HG03045 (cell line): ENCODE data around the gene SH2B3.

Experiments
- ATAC-seq: cut with Tn5 transposase; IDR thresholded peaks from one replicate; pipeline ENCODE4 v1.9.1; 2021; ENCODE audit warnings: mild to moderate bottlenecking, moderate library complexity; ENCODE audit not compliant: unreplicated experiment

Gene SH2B3

DNA sequence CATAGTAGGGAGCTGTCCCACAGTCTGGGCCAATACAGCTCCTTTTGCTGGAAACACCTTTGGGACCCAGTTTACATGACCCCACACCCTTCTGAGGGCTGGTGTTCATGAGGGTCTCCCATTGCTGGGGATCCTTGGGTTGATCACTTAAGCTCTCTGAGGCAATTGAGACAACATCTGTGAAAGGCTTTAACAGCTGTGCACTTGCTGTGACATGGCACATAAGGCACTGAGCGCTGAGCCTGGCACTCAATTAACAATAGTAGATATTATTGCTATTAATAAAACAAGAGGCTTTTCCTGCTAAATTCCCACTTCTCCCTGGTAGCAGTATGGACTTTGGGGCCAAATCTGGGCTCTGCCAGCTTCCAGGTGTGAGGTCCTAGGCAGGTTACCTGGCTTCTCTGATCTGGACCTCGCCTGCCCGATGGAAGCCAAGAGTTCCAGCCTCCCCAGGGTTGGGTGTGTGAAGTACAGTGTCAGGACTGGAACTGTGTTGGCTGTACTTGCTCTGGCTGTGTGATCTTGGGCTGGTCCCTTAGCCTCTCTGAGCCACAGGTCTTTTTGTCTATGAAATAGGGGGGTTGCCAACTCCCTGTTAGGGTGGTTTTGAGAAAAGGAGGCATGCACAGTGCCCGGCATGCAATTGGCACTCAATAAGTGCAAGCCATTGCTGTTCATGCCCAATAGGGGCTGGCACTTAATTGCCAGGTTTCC is 3.1 kb downstream of the SH2B3 start:
- ATAC-seq: no peak

DNA sequence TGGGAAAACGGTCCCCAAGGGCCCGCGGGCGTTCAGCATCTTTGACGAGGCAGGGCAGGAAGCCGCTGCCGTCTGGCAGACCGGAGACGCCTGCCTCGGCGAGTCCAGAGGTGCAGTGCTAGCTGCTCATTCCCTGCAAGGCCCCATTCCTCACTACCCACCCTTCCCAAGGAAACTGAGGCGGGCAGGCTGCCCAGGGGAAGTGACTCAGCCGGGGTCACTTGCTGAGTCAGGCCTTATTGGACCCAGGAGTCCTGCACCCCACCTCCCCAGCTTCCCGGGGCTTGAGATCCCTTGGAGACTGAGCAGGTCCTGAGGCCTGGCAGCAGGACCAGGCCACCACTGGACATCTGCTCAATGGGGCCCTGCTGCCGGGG is 3.7 kb downstream of the SH2B3 start:
- ATAC-seq: no peak

DNA sequence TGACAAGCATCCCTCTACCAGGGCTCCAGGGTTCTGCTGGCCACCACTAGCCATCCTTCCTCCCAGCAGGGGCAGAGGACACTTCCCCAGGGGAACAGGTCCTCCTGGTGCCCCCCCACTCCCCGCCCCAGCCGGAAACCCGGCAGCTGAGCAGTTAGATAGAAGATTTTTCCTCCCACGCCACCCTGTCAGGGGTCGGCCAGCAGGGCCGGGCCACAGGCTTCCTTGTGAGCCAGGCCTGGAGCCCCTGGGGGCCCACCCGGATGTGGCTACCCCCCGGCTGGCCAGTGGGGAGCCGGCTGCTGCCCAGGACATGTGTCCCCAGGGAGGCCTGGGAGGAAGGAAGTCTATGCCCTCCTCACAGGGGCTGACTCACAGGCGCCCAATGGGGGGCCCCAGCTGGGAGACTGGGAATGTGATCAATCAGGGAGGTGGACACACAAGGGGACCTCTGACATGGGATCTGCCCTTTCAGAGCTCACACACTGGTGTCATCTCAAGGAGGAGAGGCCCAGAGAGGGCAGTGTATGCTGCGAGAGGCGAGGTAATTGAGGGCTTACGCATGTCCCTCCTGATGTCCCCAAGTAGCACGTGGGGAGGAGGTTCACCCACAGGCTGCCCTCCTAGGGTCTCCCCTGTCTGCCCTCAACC is 4.2 kb downstream of the SH2B3 start:
- ATAC-seq: no peak

DNA sequence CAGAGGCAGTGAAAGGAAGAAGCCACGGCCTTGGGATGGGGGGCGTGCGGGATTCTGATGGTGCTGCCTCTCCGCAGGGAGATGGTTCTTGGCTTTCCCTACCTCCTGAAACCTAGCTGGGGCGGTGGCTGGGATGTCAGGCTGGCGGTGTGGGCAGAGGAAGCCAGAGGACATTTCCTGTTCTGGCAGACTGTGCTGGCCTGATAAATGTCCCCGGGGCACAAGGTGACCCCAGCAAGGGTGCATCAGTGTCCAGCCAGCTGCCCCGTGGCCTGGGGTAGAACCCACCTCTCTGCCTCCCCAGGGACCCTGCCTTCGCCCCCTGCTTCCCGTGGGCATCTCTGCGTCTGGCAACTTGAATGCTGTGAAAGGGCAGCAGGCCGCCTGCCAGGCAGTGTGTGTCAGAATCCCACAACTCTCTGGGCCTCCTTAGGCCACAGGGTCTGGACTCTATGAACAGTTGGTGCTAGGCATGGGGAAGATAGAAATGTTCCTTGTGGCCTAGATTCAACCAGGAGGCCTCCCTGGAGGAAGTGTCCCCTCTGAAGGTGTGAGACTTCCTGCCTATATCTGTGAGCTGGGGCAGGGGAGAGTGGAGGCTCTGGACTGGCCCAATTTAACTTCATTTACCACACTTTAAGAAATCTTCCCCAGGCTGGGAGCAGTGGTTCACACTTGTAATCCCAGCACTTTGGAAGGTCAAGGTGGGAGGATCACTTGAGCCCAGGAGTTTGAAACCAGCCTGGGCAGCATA is 4.9 kb downstream of the SH2B3 start:
- ATAC-seq: no peak

DNA sequence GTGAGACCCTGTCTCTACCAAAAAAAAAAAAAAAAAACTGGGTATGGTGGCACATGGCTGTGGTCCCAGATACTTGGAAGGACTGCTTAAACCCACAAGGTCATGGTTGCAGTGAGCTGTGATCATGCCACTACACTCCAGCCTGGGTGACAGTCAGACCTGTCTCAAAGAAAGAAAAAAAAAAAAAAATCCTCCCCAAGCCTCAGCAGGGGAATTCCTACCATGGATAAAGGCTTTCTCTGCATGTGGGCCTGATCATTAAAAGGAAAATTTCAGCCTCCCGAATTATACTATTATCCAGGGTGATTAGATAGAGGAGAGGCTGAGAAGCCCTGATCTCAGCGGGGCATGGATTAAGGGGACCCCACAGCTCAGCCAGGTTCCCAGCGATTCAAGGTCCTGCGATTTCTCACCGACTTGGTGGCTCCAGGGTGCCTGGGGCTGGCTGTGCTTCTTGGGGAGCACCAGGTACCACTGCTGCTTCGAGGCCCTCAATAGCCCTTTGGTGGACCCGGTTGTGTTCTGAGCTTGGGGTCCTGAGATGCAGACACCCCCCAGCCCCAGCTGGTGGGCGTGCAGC is 5.6 kb downstream of the SH2B3 start:
- no peak for ATAC-seq

DNA sequence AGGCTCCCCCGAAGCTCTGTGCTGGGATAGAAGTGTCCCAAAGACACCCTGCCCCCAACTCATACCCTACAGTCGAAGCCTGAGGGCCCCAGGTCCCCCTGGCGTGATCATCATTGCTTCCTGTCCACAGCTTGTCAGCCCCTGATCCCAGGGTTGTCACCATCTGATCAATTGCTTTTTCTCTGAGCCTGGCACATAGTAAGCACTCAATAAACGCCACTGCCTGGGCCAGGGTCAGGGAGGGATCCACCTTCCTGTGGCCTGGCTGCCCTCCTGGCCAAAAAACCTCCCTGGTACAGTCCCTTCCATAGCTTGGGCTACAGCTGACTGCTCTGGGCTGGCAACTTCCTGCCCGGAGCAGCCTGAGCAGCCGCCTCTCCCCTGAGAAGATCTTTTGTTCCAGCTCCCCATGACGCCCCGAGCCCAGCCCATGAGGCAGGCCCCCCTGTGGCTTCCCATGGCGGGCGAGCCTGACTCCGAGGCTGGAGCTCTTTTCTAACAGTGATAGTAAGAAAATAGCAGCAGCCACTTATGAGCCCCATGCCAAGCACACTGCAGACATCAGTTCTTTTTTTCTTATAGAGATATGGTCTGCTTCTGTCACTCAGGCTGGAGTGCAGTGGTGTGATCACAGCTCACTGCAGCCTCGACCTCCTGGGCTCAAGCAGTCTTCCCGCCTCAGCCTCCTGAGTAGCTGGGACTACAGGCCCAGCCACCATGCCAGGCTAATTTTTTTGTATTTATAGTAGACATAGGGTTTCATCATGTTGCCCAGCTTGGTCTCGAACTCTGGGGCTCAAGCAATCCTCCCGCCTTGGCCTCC is 6.5 kb downstream of the SH2B3 start:
- ATAC-seq: no peak

DNA sequence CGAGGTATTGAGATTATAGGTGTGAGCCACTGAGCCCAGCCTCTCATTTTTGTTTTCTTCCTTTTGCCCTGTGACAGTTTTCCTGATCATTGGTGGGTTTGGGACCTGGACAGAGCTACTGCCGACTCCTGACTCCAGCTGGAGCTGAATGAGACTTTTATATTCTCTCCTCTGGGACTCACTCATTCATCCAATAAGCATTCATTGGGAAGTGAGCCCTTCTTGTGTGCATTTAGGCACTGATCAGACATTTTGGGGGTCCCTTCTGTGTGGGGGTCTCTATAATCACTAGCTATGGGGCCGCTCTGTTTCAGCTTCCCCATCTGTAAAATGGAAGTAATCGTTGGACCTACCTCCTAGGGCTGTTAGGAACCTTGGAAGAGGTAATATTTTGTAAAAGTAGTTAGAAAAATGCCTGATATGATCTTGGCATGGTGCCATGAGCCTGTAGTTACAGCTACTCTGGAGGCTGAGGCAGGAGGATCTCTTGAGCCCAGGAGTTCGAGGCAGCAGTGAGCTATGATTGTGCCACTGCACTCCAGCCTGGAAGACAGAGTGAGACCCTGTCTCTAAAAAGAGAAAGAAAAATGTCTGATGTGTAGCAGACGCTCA is 7.2 kb downstream of the SH2B3 start:
- no peak for ATAC-seq

DNA sequence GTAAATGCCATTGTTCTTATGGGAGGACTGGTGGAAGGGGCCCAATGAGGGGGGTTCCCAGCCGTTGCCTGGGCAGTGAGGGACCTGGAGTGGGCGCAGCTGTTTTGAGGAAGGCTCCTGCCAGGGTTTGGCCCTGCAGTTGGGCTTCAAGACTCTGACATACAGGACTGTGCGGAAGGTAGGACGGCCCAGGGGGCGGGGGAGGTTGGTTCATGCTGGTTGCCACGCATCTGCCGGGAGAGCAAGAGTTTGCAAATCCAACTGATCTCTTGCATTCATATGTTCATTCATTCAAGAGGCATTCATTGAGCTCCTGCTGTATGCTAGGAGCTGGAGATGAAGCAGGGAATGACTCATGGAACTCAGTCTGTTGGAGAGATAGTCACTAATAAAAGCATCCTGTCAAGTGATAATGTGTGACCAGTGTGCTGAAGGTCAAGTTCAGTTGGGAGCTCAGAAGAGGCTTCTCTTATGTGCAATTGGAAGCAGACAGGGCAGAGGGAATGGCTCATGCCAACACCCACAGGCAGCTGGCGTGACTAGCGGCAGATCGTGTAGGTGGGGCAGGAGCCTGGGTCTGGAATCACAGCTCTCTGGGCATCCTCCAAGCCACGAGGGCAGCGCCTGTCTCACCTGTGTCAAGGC is 7.8 kb downstream of the SH2B3 start:
- ATAC-seq: no peak

DNA sequence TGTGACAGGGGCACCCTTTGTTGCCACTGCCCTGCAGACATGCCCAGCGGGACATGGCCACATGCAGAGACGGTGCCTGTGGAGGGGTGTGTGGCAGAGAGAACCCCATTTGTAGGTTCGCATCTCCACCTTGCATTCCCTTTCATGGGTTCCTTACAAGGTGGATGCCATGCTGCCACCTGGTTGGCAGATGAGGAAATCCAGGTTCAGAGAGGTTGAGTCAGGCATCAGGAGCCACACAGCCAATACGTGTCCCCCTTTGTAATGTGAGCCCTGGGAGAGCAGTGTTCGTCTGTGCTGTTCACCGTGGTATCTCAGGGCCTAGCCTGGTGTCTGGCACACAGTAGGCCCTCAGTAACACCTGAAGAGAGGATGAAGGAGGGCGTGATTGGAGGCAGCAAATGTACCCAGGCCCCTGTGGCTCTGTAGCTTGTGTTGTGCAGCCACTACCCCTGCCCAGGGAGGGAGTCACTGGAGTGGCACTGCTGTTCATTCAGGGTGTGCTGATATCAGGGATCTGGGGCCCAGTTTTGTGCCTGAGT is 9.1 kb downstream of the SH2B3 start:
- ATAC-seq: no peak

DNA sequence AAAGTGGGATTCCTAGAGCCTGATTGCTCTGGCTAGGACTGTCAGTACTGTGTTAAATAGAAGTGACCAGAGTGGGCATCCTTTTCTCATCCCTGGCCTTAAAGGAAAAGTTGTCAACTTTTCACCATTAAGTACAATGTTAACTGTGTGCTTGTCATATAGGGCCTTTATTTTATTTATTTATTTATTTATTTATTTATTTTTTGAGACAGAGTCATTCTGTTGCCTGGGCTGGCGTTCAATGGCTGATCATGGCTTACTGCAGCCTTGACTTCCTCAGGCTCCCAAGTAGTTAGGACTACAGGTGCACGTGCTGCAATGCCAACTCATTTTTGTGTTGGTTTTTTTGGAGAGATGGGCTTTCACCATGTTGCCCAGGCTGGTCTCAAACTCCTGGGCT is 11.6 kb downstream of the SH2B3 start:
- ATAC-seq: no peak

DNA sequence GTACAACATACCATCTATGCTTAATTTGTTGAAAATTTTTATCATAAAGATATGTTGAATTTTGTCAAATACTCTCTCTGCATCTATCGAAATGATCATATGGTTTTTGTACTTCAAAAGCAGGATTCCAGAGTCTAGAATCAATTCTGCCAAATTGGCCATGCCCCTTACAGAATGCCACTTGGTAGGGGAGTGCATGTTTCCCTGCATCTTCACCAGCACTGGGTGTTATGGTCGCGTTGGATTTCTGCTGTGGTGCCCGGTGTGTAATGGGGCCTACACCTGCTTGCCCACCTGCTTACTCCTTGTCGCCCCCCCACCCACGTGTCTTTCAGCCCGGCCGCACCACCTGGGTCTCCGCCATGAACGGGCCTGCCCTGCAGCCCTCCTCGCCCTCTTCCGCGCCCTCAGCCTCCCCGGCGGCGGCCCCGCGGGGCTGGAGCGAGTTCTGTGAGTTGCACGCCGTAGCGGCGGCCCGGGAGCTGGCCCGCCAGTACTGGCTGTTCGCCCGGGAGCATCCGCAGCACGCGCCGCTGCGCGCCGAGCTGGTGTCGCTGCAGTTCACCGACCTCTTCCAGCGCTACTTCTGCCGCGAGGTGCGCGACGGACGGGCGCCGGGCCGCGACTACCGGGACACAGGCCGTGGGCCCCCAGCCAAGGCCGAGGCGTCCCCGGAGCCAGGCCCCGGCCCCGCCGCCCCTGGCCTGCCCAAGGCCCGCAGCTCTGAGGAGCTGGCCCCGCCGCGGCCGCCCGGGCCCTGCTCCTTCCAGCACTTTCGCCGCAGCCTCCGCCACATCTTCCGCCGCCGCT is 12.3 kb downstream of the SH2B3 start:
- ATAC-seq: no peak

DNA sequence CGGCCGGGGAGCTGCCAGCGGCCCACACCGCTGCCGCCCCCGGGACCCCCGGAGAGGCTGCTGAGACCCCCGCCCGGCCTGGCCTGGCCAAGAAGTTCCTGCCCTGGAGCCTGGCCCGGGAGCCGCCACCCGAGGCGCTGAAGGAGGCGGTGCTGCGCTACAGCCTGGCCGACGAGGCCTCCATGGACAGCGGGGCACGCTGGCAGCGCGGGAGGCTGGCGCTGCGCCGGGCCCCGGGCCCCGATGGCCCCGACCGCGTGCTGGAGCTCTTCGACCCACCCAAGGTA is 12.8 kb downstream of the SH2B3 start:
- no peak for ATAC-seq

DNA sequence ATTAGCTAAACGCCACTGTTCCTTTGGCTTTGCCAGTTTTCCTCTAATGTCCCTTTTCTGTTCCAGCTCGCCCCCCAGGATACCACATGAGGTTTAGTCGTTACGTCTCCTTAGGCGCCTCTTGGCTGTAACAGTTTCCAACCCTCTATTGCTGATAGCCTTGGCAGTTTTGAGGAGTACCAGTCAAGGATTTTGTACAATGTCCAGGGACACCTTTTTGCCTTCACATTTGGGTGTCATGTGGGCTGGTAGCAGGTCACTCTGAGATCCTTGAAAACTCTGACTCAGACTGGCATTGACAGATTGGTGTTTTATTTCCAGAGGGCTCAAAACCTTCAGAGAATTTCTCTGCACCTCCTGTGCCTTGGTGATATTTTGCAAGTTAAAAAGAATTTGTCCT is 14.1 kb downstream of the SH2B3 start:
- no peak for ATAC-seq

DNA sequence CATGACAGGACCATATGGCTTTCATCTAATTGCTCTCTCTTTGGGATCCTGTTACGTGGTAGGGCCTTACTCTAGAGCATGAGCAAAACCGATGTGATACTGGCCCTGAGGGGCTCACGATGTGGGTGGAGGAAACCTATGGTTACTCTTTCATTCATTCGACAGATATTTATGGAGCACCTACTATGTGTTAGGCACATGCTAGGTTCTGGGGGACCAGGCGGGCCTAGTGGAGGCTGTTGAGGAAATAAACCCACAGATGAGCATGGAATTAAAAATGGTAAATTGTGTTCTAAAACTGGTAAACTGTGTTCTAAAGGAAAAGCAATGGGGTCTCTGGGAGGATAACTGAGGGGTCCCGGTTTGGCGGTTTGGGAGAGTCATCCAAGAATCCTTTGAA is 14.8 kb downstream of the SH2B3 start:
- ATAC-seq: no peak

DNA sequence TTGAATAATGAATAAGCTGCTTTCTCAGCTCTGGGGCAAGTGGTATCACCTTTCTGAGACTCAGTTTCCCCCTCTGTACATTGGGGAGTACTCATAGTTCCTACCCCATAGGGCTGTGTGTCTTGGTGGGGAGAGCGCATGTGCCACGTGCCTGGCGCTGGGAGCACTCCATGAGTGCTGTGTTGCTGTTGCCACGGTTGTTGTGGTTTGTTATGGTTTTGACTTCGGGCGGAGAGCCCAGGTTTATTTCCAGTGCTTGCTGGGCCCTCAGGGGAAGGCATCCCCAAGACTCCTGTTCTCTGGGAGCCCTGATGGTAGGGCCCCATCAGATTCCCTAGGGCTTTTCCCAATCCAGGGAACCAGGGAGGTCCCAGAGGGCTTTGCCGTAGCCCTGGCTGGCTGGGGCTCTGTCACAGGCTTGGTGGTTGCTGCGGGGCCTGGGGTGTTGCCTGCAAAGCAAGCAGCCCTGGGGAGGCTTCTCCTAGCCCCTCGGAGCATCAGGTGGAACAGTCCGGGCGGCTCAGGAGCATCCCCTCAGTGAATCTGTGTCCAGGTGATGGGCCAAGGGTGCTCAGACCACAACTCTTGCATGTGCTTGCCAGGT is 18.6 kb downstream of the SH2B3 start:
- no peak for ATAC-seq

DNA sequence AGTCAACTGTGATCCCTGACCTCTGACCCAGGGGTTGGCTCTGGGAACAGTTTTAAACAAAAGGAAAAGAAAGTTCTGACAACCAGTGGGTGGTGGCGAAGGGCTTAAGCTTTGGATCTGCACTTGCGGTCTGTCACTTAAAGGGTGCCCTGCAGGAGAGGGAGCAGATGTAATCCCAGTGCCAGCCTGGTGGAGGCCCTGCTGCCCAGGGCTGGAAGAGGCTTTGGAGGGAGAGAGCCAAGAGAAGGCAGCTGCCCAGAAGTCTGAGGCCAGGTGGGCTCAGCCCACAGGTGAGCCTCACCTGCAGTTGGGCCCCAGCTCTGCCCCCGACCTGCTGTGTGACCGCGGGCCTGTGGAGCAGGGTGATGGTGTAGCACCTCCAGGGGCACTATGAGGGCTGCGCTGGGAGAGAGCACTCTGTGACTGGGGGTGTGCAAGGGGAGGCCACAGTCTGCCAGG is 19.1 kb downstream of the SH2B3 start:
- ATAC-seq: no peak

DNA sequence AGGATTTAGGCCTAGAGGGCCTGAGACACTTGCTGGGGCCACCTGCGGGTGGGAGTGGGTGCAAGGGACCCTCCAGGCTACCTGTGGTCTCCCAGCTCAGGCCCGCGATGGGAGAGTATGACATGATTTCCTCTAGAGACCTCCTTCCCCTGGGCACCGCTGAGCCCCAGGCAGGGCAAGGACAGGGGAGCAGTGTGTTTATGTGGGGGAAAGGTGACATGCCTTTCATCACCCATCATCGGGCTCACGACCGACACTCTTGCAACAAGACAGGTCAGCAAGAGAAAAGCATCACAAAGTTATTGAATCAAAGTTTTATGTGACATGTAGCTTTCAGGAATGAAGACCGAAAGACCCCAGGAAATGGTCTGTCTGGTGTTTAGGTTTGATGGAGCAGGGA is 19.9 kb downstream of the SH2B3 start:
- ATAC-seq: no peak

DNA sequence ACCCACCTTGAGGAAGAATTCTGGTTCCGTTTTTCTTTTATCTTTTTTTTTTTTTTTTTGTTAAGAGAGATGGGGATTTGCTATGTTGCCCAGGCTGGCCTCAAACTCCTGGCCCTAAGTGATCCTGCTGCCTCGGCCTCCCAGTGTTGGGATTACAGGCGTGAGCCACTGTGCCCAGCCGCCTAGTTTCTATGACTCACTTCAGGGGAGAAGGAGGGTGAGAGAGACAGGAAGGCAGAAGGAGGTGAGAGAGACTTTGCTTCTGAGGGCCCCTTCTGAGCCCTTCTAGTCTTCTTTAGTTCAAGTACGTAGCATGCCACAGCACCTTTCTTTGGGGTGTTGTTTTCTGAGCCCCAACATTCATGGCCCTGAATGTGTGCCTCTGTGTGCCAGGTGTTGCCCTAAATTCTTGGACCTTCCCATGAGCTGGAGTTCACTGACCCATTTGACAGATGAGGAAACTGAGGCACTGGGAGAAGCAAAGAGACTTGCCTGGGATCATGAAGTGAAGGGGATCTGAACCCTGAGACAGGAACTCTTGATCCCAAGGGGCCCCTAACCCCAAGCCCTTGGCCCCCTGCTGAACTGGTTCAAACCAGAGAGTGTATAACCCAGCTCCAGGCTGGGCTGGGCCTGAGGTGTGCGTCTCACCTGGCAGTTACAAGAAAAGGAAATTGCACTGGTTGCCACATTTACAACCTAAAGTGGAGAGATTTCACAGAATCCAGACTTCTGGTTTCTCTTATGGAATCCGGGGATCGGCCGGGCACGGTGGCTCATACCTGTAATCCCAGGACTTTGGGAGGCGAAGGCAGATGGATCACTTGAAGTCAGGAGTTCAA is 20.8 kb downstream of the SH2B3 start:
- no peak for ATAC-seq
